Measurements from ENCODE around the gene SIGLEC14.

SIGLEC14 gene

DNA sequence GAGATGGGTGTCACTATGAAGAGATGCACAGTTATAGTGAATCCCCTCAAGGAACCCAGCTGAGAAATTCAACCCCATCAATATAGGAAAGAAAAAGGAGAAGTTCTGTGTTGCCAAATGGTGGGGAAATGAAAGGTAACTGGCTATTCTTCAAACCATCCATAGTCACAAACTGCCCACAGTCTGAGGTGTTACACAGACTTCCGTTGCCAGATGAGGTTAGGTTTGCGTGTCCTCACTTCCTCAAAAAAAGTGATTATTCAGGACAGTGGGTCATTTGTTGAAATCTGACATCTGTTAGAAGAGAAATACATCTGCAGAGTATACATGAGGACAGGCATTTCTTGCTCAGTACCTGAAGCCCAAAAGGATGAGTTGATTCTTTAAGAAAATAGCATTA lies 25.4 kb downstream of the SIGLEC14 start:
- DNase-seq (ENCODE audit: low read depth): no peak

DNA sequence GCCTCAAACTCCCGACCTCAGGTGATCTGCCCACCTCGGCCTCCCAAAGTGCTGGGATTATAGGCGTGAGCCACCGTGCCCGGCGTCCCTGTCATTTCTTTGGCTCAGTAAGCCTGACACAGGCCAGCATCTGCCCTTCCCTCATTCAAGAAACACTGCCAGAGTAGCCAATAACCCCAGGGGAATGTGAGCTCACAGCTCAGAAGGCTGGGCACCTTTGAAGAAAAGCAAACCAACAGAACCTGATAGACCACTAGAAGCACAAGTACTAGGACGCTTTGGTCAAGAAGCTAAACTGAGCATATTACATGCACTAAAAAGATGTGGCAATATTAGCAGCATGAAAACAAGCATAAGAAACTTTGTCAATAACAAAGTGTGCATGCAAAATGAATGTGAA lies 30.6 kb downstream of the SIGLEC14 start:
- no peak for DNase-seq (ENCODE audit: low read depth)

DNA sequence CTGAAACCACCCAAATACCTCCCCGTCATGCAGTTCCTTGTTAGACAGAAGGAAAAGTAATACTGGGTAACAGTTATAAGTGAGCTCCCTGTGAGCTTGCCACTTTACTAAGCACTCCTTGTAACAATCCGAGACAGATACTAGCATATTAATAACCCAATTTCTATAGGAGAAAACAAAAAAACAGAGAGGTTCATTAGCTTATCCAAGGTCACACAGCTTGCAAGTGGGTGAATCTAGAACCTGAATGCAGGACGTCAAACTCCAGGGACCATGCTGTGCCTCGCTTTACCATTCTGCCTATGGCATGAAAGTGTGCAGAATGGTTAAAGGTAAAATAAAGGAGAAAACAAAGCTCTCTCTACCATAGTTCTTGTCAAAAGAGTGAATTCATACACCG lies 31.8 kb downstream of the SIGLEC14 start:
- DNase-seq (ENCODE audit: low read depth): no peak

DNA sequence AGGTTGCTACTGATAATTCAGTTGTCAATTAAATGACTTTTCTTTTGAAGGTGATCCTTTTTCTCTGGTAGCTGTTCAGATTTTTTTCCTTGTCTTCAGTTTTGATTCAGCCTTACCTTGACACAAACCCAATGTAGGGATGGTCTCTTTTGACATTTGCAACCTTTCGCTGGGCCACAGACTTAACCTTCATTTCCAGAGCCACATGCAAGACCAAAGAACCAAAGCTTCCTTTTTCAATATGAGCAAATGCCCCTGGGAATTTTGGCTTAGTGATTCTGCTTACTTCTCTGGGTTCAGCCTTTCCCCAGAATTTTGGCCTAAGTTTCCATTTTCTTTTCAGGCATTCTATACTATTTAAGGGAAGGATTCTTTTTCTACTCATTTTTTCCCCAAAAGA lies 36.0 kb downstream of the SIGLEC14 start:
- no peak for DNase-seq (ENCODE audit: low read depth)

DNA sequence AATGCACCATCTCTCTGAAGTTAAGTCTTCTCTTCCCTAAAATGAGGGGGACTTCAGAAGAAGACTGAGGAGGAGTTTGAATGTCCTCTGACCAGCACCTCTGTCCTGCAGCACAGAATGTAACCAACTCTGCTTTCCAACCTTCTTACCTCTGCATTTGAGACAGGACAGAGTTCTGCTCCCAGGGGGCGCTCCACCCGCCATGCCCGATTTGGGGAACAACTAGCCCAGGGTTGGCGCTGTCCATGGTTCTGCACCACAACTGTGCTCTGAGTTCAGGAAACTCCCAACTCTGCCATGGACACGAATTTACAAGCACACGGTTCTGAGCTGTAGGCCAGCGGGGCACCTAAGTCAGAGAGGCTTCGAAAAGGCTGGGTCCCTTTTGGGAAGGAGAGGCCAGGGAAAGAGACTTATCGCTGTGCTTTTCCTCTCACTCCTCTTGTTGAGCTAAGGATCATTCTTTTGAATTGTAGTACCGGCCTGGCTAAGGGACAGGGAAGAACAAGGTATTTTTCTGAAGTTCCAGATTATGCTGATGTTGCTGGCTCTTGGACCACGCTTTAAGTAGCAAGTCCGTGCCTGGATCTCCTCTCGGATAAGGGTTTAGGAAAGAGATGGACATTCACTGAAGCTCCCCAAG lies 38.6 kb downstream of the SIGLEC14 start:
- DNase-seq (ENCODE audit: low read depth): peak; percentile 40

DNA sequence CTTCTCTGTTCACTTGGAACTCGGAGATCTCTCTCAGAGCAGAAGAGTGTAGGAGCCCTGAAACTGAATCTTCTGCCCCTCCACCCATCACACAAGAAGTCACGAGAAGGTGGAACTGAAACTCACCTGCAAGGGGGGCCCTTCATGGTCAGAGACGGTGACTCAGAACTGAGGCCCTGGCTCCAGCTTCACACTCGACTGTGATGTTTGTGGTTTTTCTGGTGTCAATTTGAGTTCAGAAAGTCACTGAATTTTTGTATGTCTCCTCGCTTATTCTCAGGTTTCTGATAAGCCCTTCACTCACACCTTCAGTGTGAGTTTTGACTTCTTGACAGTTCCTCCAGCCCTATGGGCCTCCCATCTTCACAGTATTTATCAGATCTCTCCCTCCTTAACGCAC lies 39.5 kb downstream of the SIGLEC14 start:
- no peak for DNase-seq (ENCODE audit: low read depth)

DNA sequence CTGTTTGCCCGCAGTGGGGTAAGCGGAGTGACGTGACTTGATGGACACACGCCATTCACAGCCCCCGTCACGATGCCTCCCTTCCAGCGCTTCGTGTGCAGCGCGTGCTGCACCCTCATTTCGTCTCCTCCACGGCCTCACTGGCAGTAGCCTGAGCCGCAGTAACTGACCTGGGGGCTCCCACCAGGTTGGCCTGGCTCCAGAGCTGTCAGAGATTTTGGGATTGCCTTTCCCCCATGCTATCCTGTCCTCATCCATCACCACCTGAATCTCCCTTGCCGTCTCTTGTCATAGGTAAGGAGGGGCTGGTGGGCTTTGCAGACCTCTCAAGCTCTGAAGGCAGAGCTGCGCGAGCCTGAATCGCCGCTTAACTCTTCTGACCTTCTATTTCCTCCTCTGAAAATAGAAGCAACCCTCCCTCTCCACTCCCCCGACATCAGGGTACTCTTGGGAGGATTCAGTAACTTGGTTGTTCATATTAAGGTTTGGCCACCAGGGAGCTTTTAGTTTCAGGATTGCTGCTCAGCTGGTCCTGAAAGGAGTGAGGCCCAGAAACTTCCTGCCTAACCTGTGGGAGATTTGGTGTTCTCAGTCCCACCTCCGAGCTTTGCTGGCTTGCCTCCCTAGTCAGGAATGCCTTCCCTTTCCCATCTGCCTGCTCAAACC lies 44.3 kb downstream of the SIGLEC14 start:
- no peak for DNase-seq (ENCODE audit: low read depth)

DNA sequence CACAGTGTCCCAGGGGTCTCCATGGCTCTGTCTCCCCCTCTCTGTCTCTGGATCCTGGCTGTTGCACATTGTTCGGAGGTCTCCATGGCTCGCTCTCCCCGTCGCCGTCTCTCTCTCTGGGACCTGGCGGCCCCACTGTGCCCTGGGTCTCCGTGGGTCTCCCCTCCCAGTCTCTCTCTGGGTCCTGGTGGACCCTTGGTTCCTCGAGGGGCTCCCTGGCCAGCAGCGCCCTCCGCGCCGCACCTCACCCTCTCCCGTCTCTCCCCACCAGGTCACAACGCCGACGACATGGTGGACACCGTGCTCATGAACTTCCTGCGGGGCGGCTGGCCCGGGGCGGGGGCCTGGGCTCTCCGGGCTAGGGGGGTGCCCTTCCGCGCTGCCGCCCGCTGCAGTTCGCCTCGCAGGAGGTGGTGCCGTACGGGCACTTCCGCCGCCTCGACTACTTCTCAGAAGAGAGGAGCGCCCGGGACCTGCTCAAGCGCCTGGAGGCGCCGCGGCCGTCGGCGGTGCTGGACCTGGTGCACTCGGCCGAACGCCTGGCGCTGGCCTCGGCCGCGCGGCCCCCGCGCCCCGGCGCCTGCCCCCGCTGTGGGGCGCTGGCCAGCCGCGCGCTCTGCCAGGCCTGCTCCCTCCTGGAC lies 45.6 kb downstream of the SIGLEC14 start:
- DNase-seq (ENCODE audit: low read depth): no peak

DNA sequence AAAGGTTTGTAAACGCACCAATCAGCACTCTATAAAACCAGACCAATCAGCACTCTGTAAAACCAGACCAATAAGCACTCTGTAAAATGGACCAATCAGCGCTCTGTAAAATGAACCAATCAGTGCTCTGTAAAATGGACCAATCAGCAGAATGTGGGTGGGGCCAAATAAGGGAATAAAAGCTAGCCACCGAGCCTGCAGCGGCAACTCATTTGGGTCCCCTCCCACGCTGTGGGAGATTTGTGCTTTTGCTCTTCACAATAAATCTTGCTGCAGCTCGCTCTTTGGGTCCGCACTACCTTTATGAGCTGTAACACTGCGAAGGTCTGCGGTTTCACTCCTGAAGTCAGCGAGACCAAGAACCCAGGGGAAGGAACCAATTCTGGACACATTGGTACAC lies 47.5 kb downstream of the SIGLEC14 start:
- no peak for DNase-seq (ENCODE audit: low read depth)

DNA sequence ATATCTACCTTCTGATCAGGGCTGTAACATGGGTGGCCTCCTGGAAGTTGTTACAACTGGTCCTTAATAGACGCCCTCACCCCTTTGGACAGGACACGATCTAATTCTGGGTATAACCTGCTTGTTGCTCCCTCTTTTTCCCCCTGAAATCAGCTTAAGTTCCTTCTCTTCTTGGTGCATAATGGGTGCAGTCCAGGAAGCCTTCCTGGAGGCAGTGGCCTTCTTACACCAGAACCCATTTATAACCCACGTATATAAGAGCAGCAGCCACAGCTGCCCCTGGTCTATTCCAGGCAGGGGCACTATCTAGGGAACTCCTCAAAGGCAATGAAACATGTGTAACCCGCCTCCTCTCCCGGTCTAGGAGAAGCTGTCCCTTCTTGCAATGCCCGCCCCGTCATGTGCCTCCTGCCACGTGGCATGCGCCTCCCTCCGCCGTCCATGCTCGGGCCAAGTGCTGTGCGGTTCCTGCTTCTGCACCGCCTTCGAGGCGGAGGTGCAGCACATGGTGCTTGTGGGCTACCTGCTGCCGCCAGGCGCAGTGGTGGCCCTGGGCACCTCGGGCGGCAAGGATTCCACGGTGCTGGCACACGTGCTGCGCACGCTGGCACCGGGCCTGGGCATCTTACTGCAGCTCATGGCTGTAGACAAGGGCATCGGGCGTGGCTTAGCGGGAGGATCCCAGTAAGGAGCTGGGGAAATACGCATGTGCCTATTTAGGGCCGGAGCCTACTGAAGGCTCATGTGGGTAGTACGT lies 48.3 kb downstream of the SIGLEC14 start:
- no peak for DNase-seq (ENCODE audit: low read depth)

DNA sequence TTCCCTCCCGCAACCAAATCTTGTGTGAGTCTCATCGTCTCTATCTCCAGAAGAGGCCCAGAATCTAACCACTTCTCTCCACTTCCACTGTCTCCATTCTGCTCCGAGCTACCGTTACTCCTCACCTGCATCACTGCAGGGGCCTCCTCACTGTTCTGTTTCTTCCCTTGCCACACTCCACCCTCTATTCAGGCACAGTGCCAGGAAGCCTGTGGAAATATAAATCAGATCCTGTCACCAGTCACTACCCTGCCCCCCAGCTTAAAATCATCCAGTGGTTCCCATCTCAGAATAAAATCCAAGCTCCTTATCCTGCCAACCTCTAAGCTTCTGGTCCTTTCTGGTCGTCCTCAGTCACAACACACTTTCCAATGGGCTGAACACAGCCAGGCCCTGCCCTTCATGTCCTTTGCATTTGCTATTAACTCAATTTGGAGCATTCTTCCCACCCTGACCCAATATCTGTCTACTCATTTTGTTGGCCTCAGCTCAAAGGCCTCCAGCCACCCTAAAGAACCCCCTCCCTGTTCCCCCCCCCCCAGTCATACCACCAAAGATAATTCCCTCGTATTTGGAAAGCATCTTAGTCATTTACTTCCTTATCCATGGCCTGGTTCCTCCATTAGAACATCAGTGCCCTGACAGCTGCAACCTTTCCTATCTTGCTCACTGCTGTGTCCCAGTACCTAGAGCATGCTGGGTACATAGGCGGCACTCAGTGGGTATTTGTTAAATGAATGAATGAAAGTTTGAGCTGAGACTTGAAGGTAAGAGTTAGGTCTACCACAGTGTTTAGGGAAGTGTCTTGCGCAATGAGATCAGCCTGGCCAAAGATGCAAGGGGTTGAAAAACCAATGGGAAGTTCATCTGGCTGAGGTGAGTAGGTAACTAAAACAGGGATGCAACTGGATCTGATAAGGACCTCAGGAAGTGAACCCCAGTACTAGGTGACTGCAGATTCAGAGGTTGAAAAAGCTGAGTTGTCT lies 51.1 kb downstream of the SIGLEC14 start:
- no peak for DNase-seq (ENCODE audit: low read depth)

DNA sequence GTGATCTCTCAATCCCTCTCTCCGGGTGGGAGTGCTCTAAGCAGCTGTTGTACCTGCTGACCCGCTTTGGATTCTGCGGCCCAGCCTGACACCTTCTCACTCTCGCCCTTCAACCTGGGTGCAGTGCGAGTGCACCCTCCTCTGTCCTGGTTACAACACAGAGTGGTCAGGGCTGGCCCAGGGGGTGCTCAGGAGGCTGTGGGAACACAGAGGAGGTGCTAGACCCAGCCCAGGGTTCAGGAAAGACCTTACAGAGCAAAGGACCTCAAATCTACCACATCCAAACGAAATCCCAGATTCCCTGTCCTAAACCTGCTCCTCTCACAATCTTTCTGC lies 51.9 kb downstream of the SIGLEC14 start:
- DNase-seq (ENCODE audit: low read depth): no peak

DNA sequence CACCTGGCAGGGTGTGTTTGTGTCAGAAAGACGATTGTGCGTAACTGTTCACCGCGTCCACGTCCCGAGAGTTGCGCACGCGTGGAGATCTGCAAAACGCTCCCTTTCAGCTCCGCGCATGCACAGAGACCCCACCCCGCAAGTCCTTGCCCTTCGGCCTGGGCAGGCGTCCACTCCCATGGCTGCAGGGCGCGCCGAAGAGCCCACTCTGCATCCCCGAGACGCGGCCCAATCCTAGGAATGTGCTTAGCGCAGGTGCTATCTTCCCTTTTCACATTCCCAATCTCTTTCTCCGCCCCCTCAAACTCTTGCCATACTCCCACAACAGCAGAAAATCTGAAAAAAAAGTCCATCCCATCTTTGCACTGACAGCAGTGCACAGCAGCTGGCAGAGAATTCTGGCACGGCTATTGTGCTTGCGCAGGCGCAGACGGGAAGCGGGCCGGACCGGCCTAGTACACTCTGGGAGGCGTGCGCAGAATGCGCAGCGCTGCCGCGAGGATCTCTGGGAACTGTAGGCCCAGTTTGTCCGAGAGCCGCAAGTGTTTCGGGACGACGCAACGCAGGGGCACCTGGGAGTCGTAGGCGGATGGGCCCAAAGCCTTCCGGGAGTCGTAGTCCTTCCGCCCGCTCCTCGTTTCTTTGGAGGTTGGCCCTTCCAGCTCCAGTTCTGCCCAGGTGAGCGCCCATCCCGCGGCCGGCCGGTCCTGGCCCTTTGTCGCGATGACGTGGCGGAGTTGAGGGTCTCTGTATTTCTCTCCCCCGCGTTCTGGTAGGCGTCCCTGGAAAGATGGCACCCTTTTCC lies 52.5 kb downstream of the SIGLEC14 start:
- peak; percentile 96 for DNase-seq (ENCODE audit: low read depth)

DNA sequence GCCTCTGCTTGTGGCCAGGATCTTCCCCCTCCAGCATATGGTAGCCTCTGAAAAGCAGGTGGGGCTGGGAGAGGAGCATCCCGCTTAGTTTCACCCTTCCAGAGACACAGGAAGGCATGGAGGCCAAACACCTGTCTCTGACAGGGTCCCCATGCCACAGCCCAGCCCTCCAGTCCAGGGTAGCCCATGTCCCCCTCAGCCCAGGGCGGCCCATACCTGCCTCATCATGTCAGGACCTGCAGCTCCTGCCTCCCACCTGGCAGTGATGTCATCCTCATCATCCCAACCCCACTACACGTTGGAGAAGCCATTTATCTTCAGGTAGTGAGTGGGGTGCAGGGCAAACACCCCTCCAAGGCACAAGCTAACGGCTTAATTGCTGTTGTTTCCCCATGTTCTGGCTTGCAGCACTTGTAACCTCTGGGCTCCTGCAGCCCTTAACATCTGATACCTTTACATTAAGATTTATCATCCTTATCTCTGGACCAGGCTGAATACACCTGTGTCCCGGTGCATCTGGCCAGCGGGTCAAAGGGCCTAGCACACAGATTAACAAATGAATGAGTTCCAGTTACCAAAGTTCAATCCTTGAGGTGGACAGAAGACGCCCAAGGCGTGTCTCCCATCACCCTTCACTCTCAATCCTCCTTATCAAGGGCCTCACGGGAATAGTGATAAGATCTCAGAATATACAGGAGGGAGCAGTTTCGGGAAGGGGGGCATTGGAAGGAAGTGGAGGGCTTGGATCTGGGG lies 53.3 kb downstream of the SIGLEC14 start:
- no peak for DNase-seq (ENCODE audit: low read depth)

All from stromal cell of bone marrow (primary cell).